ENCODE measurements around the gene PITHD1.
"Not testable (repeated sequence)": the region's sequence is repeated elsewhere in the genome, so short reads cannot be mapped to it uniquely, and the experiment has no call there.

PITHD1 gene

GRCh38 chr1:23774174-23774880 lies 3.9 kb upstream of the PITHD1 start:
- no peak for DNase-seq (ENCODE audit: low read depth in 3 of 3)

- no peak for DNase-seq (ENCODE audit: low read depth in 3 of 3)
These were observed 2.0 kb upstream of the PITHD1 start for GRCh38 chr1:23776217-23776616.

GRCh38 chr1:23779826-23780371 lies 1.7 kb downstream of the PITHD1 start:
- no peak for DNase-seq (ENCODE audit: low read depth in 3 of 3)

- not testable (repeated sequence) for DNase-seq (ENCODE audit: low read depth in 3 of 3)
These were observed 4.9 kb downstream of the PITHD1 start for GRCh38 chr1:23783141-23783540.

- DNase-seq (ENCODE audit: low read depth in 3 of 3), result no peak
These were observed 6.6 kb downstream of the PITHD1 start for GRCh38 chr1:23784846-23785245.

- no peak for DNase-seq (ENCODE audit: low read depth in 3 of 3)
These were observed 9.5 kb downstream of the PITHD1 start for GRCh38 chr1:23787701-23788100.

GRCh38 chr1:23788695-23789094 lies 10.5 kb downstream of the PITHD1 start:
- DNase-seq (ENCODE audit: low read depth in 3 of 3), result no peak

GRCh38 chr1:23790696-23791515 lies 12.7 kb downstream of the PITHD1 start, which contains the start of gene LYPLA2:
TSS of gene LYPLA2 (plus strand) at chr1:23791145. CDS start at chr1:23792683, 1,538 bp downstream.
- peak; percentile 81 to 83 (median 81) for DNase-seq (ENCODE audit: low read depth in 3 of 3)

GRCh38 chr1:23791516-23792047 lies 13.4 kb downstream of the PITHD1 start:
- DNase-seq (ENCODE audit: low read depth in 3 of 3), result peak in 1 of 3 donors; percentile 25

- no peak for DNase-seq (ENCODE audit: low read depth in 3 of 3)
These were observed 14.1 kb downstream of the PITHD1 start for GRCh38 chr1:23792151-23792945.

GRCh38 chr1:23793018-23793781 lies 15.0 kb downstream of the PITHD1 start:
- DNase-seq (ENCODE audit: low read depth in 3 of 3), result no peak

- no peak for DNase-seq (ENCODE audit: low read depth in 3 of 3)
These were observed 15.9 kb downstream of the PITHD1 start for GRCh38 chr1:23793861-23794731.

GRCh38 chr1:23794732-23795182 lies 16.5 kb downstream of the PITHD1 start:
- DNase-seq (ENCODE audit: low read depth in 3 of 3), result not testable (repeated sequence)

GRCh38 chr1:23795676-23796465 lies 17.7 kb downstream of the PITHD1 start:
- no peak for DNase-seq (ENCODE audit: low read depth in 3 of 3)

GRCh38 chr1:23796466-23797271 lies 18.5 kb downstream of the PITHD1 start:
- no peak for DNase-seq (ENCODE audit: low read depth in 3 of 3)

GRCh38 chr1:23797478-23798448 lies 19.5 kb downstream of the PITHD1 start:
- DNase-seq (ENCODE audit: low read depth in 3 of 3), result no peak

GRCh38 chr1:23798662-23799142 lies 20.5 kb downstream of the PITHD1 start:
- no peak for DNase-seq (ENCODE audit: low read depth in 3 of 3)

All from stimulated activated CD4-positive, alpha-beta T cell treated with anti-CD3 and anti-CD28 coated beads, TNF-alpha, amount 100 ng/mL, for 48 hours (primary cell).